Measurements from ENCODE around the gene UBL3.

UBL3 gene

GRCh38 chr13:29756506-29756905 lies 93.9 kb downstream of the UBL3 start:
- TF ChIP-seq, protein P1, sequence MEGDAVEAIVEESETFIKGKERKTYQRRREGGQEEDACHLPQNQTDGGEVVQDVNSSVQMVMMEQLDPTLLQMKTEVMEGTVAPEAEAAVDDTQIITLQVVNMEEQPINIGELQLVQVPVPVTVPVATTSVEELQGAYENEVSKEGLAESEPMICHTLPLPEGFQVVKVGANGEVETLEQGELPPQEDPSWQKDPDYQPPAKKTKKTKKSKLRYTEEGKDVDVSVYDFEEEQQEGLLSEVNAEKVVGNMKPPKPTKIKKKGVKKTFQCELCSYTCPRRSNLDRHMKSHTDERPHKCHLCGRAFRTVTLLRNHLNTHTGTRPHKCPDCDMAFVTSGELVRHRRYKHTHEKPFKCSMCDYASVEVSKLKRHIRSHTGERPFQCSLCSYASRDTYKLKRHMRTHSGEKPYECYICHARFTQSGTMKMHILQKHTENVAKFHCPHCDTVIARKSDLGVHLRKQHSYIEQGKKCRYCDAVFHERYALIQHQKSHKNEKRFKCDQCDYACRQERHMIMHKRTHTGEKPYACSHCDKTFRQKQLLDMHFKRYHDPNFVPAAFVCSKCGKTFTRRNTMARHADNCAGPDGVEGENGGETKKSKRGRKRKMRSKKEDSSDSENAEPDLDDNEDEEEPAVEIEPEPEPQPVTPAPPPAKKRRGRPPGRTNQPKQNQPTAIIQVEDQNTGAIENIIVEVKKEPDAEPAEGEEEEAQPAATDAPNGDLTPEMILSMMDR (IDR thresholded peaks at IDR 0.05), result no peak

GRCh38 chr13:29754473-29754806 lies 96.0 kb downstream of the UBL3 start:
- TF ChIP-seq, protein P1 (IDR thresholded peaks at IDR 0.05), result no peak

DNA sequence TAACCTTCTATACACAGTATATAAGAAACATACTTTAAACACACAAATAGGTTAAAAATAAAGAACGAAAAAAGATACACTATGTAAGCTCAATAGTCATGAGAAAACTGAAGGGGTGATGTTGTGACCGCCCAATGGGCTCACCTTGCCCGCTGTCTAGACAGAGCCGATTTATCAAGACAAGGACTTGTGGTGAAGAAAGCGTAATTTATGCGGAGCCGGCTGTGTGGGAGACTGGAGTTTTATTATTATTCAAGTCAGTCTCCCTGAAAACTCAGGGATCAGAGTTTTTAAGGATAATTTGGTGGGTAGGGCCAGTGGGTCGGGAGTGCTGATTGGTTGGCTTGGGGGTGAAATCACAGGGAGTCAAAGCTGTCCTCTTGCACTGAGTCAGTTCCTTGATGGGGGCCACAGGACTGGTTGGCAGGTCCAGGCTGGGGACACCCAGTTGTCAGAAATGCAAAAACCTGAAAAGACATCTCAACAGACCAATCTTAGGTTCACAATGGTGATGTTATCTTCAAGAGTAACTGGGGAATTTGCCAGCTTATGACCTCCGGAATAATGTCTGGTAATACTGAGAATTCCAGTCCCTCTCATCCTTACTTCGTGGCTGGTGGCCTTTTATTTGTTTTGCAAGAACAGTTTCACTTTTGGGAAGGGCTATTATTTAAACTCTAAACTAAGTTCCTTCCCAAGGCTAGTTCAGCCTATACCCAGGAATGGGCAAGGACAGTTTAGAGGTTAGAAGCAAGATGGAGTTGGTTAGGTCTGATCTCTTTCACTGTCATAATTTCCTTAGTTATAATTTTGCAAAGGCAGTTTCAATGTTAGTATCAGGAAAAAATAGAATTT lies 96.6 kb downstream of the UBL3 start:
- TF ChIP-seq, protein P1 (IDR thresholded peaks at IDR 0.05), result no peak

DNA sequence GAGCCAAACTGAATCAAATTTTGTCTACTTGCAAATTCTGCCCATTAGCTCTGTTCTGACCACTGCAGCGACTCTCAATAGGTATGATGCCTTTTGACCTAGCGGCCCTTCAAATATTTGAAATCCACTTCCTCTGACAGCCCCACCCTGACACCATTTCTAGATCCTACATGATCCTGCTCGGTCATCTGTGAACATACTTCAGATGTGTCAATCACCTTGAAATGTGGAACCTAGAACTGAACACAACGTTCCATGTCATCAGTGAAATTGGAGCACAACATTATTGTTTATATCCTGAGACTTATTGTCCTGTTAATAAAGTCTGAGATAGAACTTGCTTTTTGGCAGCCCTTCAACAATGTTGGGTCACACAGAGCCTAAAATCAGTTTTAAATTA lies 98.2 kb downstream of the UBL3 start:
- TF ChIP-seq, protein P1 (IDR thresholded peaks at IDR 0.05), result no peak

- TF ChIP-seq, protein P1 (IDR thresholded peaks at IDR 0.05), result no peak
Observed at GRCh38 chr13:29750183-29750530, 100.3 kb downstream of the UBL3 start.

DNA sequence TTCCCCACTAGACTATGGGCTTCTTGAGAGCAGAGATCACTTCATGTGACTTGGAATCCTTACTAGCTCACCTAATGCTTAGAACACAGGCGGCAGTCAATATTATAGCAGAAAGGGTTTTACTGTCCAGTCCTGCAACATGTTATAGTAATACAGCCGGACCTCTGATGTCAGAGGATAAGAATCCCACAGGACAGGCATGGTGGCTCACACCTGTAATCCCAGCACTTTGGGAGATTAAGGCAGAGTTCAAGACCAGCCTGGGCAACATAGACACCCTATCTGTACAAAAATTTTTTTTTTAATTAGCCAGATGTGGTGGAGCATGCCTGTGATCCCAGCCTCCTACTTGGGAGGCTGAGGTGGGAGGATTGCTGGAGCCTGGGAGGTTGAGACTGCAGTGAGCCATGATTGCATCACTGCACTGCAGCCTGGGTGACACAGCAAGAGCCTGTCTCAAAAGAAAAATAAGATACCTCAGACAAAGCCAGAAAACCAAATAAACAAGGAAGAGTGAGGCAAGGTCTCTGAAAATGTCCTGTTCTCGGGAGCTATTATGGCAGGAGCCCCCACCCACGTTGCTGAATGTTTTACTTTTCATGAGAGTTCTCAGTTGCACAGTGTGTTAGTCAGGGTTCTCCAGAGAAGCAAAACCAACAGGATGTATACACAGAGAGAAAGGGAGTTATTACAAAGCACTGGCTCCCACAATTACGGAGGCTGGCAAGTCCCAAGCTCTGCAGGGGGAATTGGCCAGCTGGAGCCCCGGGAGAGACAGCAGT lies 100.8 kb downstream of the UBL3 start:
- TF ChIP-seq, protein P1 (IDR thresholded peaks at IDR 0.05), result no peak

GRCh38 chr13:29748097-29748496 lies 102.3 kb downstream of the UBL3 start:
- TF ChIP-seq, protein P1 (IDR thresholded peaks at IDR 0.05), result no peak

Data from LNCAP (cell line).